Amniotic stem cell (primary cell): ENCODE measurements around the gene PSKH1.
"Not testable (repeated sequence)": the region's sequence is repeated elsewhere in the genome, so short reads cannot be mapped to it uniquely, and the experiment has no call there.

Experiments
- DNase-seq: peaks from one replicate; lab custom pipeline; 2025; lab: John Stamatoyannopoulos, UW

Gene PSKH1

GRCh38 chr16:67924140-67924906 lies 31.3 kb downstream of the PSKH1 start:
- DNase-seq: no peak

GRCh38 chr16:67926181-67926750 lies 33.2 kb downstream of the PSKH1 start:
- no peak for DNase-seq

GRCh38 chr16:67927131-67927941 lies 34.3 kb downstream of the PSKH1 start:
- DNase-seq: no peak

GRCh38 chr16:67928147-67928546 lies 35.1 kb downstream of the PSKH1 start:
- no peak for DNase-seq

GRCh38 chr16:67928561-67929364 lies 35.7 kb downstream of the PSKH1 start:
- DNase-seq: peak; percentile 28

GRCh38 chr16:67930191-67930590 lies 37.1 kb downstream of the PSKH1 start:
- DNase-seq: no peak

- no peak for DNase-seq
These were observed 37.7 kb downstream of the PSKH1 start for GRCh38 chr16:67930678-67931211.

GRCh38 chr16:67931712-67932461 lies 38.8 kb downstream of the PSKH1 start, which contains the start of gene CTRL:
Gene CTRL, minus strand, starts transcription at chr16:67931862. Its CDS starts 10 bp downstream, at chr16:67931852.
- DNase-seq: no peak

- DNase-seq: no peak
These were observed 39.4 kb downstream of the PSKH1 start for GRCh38 chr16:67932462-67932840.

GRCh38 chr16:67933805-67934204 lies 40.8 kb downstream of the PSKH1 start:
- DNase-seq: no peak

GRCh38 chr16:67934306-67935100 lies 41.4 kb downstream of the PSKH1 start:
- no peak for DNase-seq

GRCh38 chr16:67935101-67935401 lies 42.0 kb downstream of the PSKH1 start:
- no peak for DNase-seq

- DNase-seq: peak; percentile 90
These were observed 42.5 kb downstream of the PSKH1 start for GRCh38 chr16:67935402-67936123.

- peak; percentile 63 for DNase-seq
These were observed 43.2 kb downstream of the PSKH1 start, which contains the start of gene PSMB10 for GRCh38 chr16:67936124-67936879. Gene PSMB10, minus strand, starts transcription at chr16:67936850. Its CDS starts 101 bp downstream, at chr16:67936749.

- no peak for DNase-seq
These were observed 44.0 kb downstream of the PSKH1 start for GRCh38 chr16:67936880-67937605.

- DNase-seq: not testable (repeated sequence)
These were observed 44.7 kb downstream of the PSKH1 start for GRCh38 chr16:67937713-67938112.

- no peak for DNase-seq
These were observed 46.7 kb downstream of the PSKH1 start for GRCh38 chr16:67939507-67940445.
